ENCODE data around the gene PITPNB.

Gene PITPNB

DNA sequence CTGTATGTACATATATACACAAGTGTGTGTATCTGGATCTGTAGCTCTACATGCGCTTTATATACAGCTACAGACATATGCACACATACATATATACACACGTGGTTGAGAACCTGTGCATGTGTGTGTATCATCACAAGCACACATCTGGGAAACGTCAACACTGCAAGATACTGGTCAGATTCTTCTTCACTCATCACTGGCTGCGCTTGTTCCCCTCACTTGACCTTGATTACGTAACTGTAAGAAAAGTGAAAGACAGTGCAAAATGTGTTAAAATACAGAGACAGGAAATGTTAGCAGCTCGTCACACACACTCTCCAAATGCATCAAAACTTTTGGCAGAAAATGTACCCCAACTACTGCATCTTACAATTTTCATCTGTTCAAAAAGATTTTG is 65.6 kb downstream of the PITPNB start:
- DNase-seq: no peak

DNA sequence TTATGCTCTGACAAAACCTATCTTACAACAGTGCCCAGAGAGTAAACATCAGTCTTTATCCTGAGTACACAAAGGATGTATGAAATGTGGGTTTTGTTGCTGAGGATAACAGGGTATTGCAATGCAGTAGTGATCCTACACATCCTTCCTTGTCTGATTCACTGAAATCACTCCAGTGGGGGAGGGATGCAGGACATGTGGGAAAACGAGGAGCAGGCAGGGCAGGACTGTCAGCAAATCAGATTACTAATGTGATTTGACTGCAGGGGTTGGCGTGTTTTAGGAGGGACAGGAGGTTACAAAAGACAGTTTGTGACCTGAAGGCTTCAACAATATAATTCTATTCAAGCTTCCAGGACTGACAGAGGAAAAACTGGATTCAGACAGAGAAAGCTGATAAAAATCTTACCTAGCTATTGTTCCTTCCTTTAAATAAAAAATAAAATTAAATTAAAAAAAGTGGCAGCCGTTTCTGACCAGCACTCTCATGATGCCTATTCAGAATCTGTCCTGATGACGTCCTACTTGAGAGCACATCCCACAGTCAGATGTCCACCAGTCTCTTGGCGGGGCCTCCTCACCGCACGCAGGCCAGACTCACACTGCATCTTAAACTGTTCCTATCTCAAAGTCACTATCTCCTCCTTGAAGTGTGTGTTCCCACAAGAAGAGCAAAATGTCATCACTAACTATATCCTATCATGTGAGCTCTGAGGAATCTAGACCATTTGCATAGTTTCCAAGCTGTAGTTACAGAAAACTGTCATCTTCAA is 66.9 kb downstream of the PITPNB start:
- peak; percentile 54 for DNase-seq

DNA sequence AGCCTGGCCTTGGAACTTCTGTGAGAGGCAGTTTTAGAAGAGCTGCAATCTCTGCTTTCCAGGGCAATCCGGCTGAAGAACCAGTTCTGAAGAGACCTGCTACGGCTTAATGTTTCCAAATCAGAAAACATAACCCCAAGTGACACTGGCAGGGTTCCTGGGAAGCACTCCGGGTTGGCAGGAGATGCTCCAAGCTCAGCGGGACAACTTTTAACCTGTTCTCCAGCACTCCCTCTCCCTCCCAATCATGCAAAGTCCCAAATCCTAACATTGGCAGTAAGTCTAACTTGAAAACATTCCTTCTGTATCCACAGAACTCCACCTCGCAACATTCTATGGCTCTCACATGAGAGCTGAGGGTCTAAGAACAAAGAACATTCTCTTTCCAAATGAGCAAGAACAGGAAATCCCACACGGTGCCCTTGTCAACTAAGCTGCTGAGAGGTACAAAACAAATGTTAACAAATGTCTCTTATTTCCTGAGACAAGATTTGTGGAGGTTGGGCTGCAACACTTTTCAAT is 69.0 kb downstream of the PITPNB start:
- no peak for DNase-seq

DNA sequence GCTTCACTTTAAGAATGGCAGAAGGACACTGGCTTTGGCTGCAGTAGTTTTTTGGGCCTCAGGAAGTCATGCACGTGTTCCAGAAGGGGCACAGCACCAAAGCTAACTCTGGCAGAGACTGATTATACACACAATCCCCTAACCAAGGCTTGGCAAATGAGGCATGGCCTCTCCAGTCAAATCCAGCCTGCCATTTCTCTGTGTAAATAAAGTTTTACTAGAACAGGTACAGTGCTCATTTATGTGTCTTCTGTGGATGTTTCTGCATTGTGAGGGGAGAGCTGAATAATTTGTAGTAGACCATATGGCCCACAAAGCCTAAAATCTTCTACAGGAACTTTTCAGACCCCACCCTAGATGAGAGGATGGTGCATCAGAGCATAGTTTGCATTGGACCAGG is 71.1 kb downstream of the PITPNB start:
- DNase-seq: no peak

DNA sequence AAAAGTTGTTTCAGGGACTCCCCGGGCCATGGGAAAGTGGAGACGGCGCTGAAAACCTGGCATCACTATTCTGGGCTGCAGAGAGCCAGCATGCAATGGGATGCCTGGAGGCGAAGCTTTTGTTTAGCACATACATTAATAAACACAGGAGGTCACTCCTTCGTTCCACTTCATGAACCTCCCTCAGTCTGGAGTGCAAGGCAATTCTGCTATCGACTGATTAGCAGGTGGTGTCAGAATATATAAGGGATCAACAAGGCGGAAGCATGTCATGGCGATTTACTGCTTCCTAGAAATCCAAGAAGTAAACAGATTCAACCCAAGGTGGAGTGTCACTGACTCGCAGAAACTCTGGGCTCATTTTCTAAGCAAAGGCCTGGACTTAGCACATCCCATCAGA is 72.1 kb downstream of the PITPNB start:
- DNase-seq: no peak

DNA sequence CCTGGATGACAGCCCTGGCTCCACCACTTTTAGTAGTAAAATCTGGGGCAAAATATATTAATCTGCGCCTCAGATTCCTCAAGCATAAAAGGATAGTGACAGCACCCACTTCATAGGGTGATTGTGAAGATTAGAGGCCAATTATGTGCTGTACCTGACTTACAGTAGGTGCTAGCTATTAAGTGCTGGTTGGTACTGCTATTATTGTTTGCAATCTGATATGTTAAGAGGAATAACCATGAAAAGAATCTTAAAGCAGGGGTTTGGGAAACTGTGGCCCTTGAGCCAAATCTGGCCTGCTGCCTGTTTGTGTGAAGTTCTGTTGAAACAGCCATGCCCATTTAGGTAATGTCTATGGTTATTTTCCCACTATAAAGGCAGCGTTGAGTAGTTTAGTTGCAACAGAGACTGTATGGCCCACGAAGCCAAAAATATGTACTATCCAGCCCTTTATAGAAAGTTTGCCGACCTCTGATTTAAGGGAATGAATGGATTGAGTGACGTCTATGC is 72.8 kb downstream of the PITPNB start:
- no peak for DNase-seq

DNA sequence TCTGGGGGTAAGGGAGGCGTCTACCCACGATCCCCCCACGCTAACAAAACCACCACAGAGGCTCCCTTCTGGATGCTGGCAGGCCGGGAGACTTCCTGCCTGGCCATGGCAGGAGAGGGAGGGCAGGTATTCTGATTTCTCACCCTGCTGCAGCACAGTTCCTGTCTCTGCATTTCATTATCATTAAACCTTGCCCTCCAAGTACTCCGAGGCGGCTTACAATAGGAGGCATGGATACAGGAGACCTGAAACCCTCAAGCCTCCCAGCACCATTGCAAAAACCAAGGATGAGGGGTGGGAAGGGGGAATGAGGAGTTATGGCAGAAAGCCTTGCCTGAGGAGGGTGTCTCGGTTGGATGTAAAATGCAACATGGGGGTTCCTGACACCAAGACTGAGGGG is 73.4 kb downstream of the PITPNB start:
- DNase-seq: no peak

DNA sequence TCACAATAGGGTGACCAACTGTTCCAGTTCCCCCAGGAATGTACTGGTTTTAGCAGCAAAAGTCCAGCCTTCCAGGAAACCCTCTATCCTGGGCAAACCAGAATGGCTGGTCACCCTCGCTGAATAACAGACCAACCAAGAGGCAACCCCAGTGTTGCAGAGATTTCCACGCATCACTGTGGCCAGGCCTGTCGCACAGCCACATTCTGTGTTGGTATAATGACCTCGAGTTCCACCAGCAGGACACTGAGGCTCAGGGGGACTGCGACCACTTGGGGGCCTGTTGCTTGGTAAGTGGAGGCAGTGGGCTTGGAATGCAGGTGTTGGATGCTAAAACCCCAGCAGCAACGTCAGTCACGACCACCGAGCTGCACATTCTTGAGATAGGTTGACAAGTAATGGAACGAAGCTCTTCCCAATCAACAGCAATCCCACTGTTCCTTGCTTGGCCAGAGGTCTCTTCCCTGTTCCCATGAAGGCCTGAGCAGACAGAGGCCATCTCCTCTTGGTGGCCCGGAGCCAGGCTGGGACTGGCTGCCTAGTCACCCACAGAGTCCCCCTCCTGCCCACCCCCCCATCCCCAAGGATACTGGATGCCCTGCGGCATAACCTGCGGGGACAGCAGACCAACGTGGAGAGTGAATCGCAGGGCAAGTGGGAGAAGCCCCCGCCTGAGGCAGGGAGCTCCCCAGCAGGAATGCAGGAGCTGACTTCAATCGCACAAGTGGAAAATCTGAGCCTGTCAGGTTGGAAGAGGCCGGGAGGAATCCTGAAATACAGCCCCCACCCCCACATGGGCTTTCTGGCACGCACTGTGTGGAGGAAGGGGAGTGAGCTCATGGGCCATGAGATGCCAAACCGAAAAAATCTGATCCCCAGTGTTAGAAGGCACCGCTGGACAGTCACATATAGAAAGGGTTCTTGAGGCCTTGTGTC is 74.1 kb downstream of the PITPNB start:
- DNase-seq: no peak

DNA sequence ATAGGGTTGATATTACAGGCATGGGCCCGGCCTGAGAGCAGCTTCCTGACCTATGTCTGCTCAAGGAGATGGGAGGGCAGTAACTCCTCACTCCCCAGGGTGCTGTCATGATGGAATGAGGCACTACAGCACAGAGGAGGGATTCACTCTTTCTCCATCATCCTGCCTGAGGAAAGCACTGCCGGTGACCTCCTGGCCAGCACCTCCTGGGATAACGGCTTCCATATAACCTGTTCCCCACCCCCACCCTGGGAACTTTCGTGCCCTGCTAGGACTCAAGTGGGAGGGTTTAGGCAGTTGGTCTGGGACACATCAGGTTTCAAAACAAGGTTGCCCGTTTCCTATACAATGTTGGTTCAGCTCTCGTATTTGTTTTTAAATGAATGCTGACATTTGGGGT is 74.8 kb downstream of the PITPNB start:
- no peak for DNase-seq

DNA sequence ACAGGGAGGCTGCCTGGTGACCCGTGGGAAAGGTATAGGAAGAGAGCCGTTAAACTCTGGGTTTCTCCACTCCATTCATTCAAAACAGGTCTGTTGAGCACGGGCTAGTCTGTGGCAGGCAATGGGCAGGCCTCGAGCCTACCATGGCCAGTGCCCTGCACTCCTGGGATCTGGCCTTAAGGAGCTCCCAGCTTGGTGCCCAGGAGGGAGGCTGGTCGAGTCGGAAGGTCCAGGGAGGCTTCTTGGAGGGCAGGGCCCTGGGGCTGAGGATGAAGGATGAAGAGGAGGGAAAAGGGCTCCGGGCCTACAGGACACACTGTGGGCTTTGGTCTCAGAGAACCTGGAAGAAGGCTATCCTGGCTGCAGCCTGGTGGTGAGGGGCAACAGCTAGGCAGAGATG is 75.6 kb downstream of the PITPNB start:
- DNase-seq: no peak

DNA sequence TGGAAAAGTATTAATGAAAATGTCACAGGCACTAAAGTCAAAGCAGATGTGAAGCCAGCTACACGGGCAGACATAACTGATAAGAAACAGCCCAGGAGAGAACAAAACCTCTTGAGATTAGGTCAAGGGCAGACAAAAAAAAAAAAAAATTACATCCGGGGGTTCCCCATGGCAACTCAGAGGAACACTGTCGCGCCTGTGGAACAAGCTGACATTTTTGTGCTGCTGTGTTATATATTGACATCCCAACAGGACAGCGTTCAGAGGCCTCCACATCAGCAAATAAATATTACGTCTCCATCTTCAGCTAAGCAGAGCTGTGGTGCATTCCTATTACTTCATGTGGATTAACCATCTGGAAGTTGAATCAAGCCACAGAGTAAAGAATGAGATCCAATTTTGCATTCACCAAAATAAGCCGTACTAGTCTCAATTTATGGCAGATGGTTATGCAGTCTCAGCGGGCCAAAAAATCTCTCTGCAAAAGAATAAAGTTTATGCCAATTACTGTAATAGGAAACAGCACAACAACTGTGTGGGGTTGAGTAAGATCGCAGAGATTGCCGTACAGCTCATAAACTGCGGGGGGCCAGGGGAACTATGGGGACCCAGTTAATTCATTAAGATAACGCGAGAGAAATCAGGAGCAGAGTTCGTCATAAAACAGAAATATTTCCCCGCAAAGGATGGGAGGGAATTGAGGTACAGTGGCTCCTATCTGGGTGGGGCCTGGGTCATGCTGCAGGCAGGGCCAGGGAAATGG is 76.2 kb downstream of the PITPNB start:
- DNase-seq: no peak

DNA sequence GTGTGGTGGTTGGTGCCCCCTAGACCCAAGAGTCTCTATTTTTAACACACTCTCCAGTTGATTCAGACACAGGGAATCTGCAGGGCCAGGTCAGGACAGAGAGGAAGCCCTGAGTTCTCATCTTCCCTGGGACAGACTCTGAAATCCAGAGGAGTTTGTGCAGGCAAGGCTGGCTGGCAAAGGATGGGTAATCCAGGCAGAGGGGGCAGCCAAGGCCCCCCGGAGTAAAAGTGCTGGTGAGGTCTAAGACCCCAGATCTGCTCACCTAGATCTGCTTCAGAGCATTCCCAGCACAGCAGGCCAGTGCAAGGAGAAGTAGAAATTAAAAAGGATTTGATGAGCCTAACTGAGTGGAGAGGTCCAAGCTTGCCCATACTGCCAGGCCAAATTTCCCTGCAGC is 76.9 kb downstream of the PITPNB start:
- DNase-seq: no peak

DNA sequence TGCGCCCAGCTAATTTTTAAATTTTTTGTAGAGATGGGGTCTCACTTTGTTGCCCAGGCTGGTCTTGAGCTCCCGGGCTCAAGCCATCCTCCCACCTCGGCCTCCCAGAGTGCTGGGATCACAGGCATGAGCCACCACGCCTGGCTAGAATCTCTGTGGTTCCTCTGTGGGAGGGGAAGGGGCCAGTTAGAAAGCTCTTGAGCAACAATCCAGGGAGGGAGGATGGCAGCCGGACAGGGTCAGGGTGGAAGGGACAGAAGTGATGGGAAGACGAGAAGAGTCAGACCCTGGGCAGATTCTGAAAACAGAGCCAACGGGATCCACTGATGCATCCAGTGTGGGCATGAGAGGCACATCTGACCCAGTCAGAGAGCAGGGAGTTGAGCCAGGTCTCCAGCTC is 78.6 kb downstream of the PITPNB start:
- no peak for DNase-seq

DNA sequence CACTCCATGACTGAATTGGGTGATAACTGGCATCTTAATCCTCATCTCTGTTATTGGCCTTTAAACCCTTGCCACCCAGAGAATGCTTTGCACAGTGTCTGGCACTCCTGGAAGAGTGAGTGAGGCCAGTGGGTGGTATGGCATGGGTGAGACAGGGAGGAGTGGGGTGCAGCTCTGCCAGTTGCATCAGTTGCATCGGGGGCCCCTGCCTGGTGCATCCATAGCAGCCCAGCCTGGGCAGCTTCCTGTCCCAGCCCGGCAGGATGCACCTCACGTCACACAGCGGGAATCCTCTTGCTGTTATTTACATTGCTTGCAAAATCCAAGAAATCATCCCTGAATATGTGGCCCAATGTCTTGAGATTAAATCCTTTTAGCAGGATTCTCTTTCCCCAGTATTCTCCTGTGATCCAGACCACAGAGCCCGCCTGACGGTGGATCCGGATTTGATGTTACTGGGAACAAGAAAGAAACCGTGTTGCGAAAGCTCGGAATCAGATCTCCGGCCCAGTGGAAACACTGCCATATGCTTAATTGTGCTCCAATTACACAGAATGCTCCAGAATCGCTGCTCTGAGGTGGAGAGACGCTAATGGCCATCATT is 79.9 kb downstream of the PITPNB start:
- no peak for DNase-seq

DNA sequence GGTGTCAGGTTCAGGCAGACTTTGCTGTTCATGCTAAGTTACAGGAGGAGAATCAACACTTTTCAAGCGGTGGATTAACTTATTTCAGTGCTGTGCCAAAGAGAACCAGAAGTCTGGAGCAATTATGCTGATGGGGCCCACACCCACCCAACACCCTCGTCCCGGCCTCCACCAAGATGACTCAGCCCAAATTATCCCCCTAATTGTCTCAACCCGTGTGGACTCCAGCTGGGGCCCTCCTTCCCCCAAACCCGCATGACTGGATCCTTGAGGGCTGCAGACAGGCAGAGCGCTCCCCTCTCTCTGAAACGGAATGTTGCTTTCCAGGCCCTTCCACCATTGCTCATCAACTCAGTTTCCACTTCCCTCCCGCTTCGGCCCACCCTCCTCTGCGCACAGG is 82.9 kb downstream of the PITPNB start:
- no peak for DNase-seq

DNA sequence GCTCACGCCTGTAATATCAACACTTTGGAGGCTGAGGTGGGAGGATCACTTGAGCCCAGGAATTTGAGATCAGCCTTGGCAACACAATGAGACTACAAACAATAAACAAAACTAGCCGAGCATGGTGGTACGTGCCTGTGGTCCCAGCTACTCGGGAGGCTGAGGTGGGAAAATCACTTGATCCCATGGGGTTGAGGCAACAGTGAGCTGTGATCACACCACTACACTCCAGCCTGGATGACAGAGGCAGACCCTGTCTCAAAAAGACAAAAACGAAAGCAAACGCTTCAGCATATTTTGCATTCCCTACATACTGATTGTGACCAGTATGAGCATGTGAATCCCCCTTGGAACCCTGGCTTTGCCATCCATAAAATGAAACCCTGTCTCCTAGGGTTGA is 83.6 kb downstream of the PITPNB start:
- no peak for DNase-seq

DNA sequence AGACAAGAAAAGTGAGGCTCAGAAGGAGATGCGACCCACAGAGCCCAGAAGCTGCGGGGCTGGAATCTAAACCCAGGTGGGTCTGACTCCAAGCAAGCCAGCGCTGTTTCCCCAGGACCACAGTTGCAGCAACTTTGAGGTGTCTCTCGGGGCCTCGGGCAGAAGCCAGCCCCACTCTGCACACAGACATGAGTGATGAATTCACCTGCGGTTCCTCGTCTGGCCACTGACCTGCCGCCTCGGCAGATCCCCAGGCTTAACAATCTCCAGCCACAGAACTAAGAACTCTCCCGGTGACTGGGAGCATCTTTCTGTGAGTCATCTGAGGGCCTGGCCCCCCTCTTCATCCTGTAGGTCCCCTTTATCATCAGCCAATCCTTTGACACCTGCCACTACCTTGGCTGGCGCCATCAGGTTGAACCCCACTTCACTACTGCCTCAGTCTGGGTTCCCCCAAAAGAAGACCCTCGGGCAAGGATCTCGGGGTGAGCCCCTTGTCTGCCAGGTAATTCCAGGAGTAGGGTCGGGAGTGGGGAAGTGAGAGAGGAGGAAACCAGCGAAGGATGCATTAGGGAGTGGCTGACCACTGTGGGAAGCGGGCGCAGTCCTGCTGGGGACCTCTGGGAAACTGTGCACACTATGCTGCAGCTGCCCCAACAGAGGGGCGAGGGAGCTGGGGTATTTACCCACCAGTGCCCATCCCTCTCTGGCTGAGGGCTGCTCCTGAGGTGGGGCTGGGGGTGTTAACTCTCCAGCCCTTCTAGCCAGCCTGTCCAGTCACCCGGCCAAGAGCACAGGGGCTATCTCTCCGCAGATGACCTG is 84.5 kb downstream of the PITPNB start:
- no peak for DNase-seq

DNA sequence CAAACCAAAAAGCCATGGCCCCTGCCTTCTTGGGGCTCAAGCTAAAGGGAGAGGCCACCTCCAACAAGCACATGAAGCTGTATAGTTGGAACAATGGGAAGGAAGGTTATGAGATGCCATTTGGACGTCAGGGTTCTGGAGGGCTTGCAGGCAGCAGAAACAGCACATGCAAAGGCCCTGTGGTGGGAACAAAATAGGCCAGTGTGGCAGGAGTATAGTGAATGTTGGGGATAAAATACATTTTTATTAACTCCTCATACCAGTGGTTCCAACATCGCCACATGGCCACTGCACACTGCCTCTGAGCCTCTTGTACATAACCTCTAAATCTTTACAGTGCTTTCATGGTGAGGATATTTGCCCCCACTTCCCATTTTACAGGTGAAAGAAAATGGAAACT is 85.3 kb downstream of the PITPNB start:
- no peak for DNase-seq

DNA sequence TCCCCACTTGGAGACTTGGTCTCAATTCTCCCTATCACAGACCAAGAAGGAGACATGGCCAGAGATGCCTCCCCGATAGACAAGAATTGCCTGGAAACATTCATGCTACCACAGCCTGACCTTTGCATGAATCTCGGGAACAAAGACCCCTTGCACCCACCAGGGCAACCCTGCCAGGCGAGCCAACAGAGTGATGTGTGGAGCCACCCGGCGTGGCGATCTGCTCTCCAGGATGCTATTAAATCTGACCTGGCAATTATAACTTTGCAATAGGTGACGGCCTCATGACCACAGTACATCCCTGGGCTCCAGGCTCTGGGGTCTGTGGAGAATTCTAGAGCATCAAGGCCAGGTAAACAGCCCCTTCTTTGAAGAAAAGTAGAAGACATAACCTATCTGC is 86.5 kb downstream of the PITPNB start:
- DNase-seq: no peak

DNA sequence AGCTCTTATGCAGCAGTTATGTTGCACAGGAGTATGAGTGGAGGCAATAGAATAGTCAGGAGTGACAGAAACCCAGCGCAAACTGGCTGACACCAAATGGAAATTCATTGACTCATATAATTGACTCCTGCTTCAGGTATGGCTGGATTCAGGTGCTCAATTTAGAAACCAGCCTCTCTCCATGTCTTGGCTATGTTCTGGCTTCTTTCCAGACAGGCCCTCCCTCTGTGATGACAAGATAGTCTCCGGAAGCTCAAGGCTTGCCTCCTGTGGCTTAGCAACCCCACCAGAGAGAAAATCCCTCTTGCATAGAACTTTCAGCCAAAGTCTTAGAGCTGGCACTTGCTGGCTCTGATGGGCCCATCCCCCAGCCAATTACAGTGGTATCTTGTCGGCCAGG is 89.4 kb downstream of the PITPNB start:
- no peak for DNase-seq

Data from retina (tissue), 1 donor.